ENCODE measurements around the gene DCAKD. TPM values are rescaled to one million over a fixed set of nuclear protein-coding genes. Genes with fewer than 3 reads are reported as not detected.

DCAKD gene
- total and polyA plus RNA-seq, 2 donors (not counting 1 experiment from before 2014, with no cell fraction given), result 21.8 to 41.5 TPM

DNA sequence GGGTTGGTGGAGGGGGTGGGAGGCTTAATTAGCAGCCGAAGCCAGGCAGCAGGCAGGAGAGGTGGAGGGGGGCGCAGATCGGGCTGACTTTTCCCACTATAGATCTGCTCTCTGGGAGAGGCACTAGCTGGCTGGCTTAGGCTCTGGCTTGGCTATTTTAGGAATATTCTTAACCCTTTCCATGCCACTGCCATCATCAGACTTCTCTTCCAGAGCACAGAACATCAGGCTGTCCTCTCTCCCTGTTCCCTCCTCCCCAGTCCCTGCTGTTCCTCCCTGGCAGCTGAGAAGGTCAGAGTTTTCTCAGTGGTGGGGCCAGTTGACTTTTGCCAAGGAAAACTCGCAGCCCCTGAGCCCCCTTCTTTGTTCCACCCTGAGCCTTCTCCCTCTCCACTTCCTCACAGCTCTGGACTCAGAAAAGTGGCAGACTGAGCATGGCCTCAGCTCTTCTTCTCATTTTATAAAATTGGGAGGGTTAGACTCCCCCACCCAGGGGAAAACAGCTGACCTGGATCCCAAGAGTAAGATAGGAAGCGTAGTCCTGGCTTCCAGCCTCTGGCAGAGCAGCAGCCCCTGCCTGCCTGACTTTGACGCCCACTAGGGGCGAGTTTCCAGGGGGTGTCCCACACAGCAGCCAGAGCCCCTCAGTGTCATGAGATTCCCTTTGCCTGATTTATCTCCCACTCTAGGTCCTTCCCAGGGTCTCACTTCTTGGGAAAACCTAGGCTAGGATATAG lies 73.5 kb downstream of the DCAKD start:
- no peaks in the 10 kb centered on the region for H3K36me3 ChIP-seq (ENCODE audit: control insufficient read depth, insufficient read depth, low read length)
- H3K9me3 ChIP-seq (ENCODE audit: control insufficient read depth, insufficient read depth, low read depth, low read length), result no peaks in the 10 kb centered on the region
- peaks cover 16% of the 10 kb centered on the region for H3K4me1 ChIP-seq (ENCODE audit: control insufficient read depth, extremely low read depth, insufficient read depth, low read length)
- H2AFZ ChIP-seq (ENCODE audit: low read length), result no peak overlapping the region
- TF ChIP-seq, protein P1, sequence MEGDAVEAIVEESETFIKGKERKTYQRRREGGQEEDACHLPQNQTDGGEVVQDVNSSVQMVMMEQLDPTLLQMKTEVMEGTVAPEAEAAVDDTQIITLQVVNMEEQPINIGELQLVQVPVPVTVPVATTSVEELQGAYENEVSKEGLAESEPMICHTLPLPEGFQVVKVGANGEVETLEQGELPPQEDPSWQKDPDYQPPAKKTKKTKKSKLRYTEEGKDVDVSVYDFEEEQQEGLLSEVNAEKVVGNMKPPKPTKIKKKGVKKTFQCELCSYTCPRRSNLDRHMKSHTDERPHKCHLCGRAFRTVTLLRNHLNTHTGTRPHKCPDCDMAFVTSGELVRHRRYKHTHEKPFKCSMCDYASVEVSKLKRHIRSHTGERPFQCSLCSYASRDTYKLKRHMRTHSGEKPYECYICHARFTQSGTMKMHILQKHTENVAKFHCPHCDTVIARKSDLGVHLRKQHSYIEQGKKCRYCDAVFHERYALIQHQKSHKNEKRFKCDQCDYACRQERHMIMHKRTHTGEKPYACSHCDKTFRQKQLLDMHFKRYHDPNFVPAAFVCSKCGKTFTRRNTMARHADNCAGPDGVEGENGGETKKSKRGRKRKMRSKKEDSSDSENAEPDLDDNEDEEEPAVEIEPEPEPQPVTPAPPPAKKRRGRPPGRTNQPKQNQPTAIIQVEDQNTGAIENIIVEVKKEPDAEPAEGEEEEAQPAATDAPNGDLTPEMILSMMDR (conservative IDR thresholded peaks at IDR 0.05 in 1 of 2, IDR thresholded peaks at IDR 0.05 in 1 of 2; ENCODE audit: low read depth in 1 of 2, low read length in 2 of 2), result no peak
- no peak for TF ChIP-seq EZH2 (IDR thresholded peaks at IDR 0.05; ENCODE audit: low read length, missing control alignments)
- no peak overlapping the region for H3K4me3 ChIP-seq (replicated peaks in 1 of 4; ENCODE audit: control extremely low read depth in 1 of 4, insufficient read depth in 1 of 4, low read depth in 3 of 4, low read length in 4 of 4)
- no peak overlapping the region for H3K4me2 ChIP-seq (ENCODE audit: extremely low read depth, insufficient read depth, low read length)
- H3K79me2 ChIP-seq (ENCODE audit: control insufficient read depth, insufficient read depth, low read length), result no peaks in the 10 kb centered on the region
- H4K20me1 ChIP-seq (ENCODE audit: control insufficient read depth, extremely low read depth, insufficient read depth, low read length), result no peaks in the 10 kb centered on the region
- no peak for DNase-seq (ENCODE audit: low read depth in 2 of 2)
- H3K27me3 ChIP-seq (ENCODE audit: control insufficient read depth, insufficient read depth, low read length), result peaks cover 10% of the 10 kb centered on the region
- H3K27ac ChIP-seq (ENCODE audit: insufficient read depth, low read length), result no peak overlapping the region
- no peak overlapping the region for H3K9ac ChIP-seq (ENCODE audit: insufficient read depth, low read length)

DNA sequence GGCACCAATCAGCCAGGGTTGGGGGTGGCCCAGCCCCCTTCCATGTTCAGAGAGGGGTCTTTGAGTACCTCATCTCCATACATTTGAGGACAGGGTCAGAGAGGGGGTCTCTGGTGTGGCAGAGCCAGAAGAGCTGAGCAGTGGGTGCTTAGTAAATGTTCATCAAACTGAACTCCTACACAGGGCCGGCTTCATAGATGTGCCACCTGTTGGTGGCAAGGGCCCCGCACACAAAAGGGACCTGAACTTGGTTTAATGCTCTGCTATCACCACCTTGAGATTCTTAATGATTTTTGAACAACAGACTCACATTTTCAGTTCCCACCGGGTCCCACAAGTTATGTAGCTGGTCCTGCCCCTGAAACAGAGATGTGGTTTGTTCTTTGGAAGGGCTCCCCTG lies 74.4 kb downstream of the DCAKD start:
- peaks cover 10% of the 10 kb centered on the region for H3K27me3 ChIP-seq (ENCODE audit: control insufficient read depth, insufficient read depth, low read length)
- DNase-seq (ENCODE audit: low read depth in 2 of 2), result no peak
- TF ChIP-seq, protein P1 (conservative IDR thresholded peaks at IDR 0.05 in 1 of 2, IDR thresholded peaks at IDR 0.05 in 1 of 2; ENCODE audit: low read depth in 1 of 2, low read length in 2 of 2), result no peak
- TF ChIP-seq EZH2 (IDR thresholded peaks at IDR 0.05; ENCODE audit: low read length, missing control alignments), result no peak
- H3K36me3 ChIP-seq (ENCODE audit: control insufficient read depth, insufficient read depth, low read length), result no peaks in the 10 kb centered on the region
- H3K4me2 ChIP-seq (ENCODE audit: extremely low read depth, insufficient read depth, low read length), result no peak overlapping the region
- H4K20me1 ChIP-seq (ENCODE audit: control insufficient read depth, extremely low read depth, insufficient read depth, low read length), result no peaks in the 10 kb centered on the region
- H3K27ac ChIP-seq (ENCODE audit: insufficient read depth, low read length), result no peak overlapping the region
- H3K4me3 ChIP-seq (replicated peaks in 1 of 4; ENCODE audit: control extremely low read depth in 1 of 4, insufficient read depth in 1 of 4, low read depth in 3 of 4, low read length in 4 of 4), result no peak overlapping the region
- H2AFZ ChIP-seq (ENCODE audit: low read length), result no peak overlapping the region
- H3K9ac ChIP-seq (ENCODE audit: insufficient read depth, low read length), result no peak overlapping the region
- no peaks in the 10 kb centered on the region for H3K79me2 ChIP-seq (ENCODE audit: control insufficient read depth, insufficient read depth, low read length)
- peaks cover 16% of the 10 kb centered on the region for H3K4me1 ChIP-seq (ENCODE audit: control insufficient read depth, extremely low read depth, insufficient read depth, low read length)
- no peaks in the 10 kb centered on the region for H3K9me3 ChIP-seq (ENCODE audit: control insufficient read depth, insufficient read depth, low read depth, low read length)

DNA sequence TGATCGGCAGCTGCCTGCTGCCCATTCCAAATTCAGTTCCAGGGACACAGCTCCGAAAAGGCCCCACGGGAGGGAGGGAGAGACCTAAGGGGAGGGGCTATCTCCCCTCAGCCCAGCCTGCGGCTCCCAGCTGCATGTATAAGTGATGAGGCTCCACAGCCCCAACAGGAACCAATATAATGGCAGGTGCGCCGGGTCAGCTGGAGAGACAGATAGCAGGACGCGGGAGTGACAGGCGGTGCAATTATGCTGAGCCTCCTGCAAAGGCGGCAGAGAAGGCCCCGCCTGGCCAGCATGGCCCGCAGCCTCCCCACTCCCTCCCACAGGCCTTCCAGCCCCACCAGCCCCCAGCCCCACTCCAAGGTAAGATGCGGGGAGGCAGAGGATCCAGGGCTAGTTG lies 75.2 kb downstream of the DCAKD start:
- no peak overlapping the region for H3K4me2 ChIP-seq (ENCODE audit: extremely low read depth, insufficient read depth, low read length)
- H3K9me3 ChIP-seq (ENCODE audit: control insufficient read depth, insufficient read depth, low read depth, low read length), result no peaks in the 10 kb centered on the region
- H3K27me3 ChIP-seq (ENCODE audit: control insufficient read depth, insufficient read depth, low read length), result peaks cover 10% of the 10 kb centered on the region
- no peak for DNase-seq (ENCODE audit: low read depth in 2 of 2)
- no peaks in the 10 kb centered on the region for H4K20me1 ChIP-seq (ENCODE audit: control insufficient read depth, extremely low read depth, insufficient read depth, low read length)
- H3K4me1 ChIP-seq (ENCODE audit: control insufficient read depth, extremely low read depth, insufficient read depth, low read length), result peaks cover 16% of the 10 kb centered on the region
- TF ChIP-seq EZH2 (IDR thresholded peaks at IDR 0.05; ENCODE audit: low read length, missing control alignments), result no peak
- TF ChIP-seq, protein P1 (conservative IDR thresholded peaks at IDR 0.05 in 1 of 2, IDR thresholded peaks at IDR 0.05 in 1 of 2; ENCODE audit: low read depth in 1 of 2, low read length in 2 of 2), result no peak
- no peak overlapping the region for H3K27ac ChIP-seq (ENCODE audit: insufficient read depth, low read length)
- H3K79me2 ChIP-seq (ENCODE audit: control insufficient read depth, insufficient read depth, low read length), result no peaks in the 10 kb centered on the region
- H3K4me3 ChIP-seq (replicated peaks in 1 of 4; ENCODE audit: control extremely low read depth in 1 of 4, insufficient read depth in 1 of 4, low read depth in 3 of 4, low read length in 4 of 4), result no peak overlapping the region
- H3K36me3 ChIP-seq (ENCODE audit: control insufficient read depth, insufficient read depth, low read length), result no peaks in the 10 kb centered on the region
- H2AFZ ChIP-seq (ENCODE audit: low read length), result no peak overlapping the region
- H3K9ac ChIP-seq (ENCODE audit: insufficient read depth, low read length), result no peak overlapping the region

Other genes with a start within 250 kb of the DCAKD start
- gene GJC1, start 221.3 kb downstream of the DCAKD start, total RNA-seq, result 19.3 and 33.9 TPM in 2 replicates
- 33.6 and 97.3 TPM in 2 replicates for gene GJC1, start 221.3 kb downstream of the DCAKD start, polyA plus RNA-seq
- not detected in 2 replicates for gene HIGD1B, start 203.7 kb downstream of the DCAKD start, total RNA-seq
- gene HIGD1B, start 203.7 kb downstream of the DCAKD start, polyA plus RNA-seq, result 0.34 TPM in 1 of 2 replicates, not detected in the other
- gene EFTUD2, start 152.2 kb downstream of the DCAKD start, total RNA-seq, result 74.0 and 88.0 TPM in 2 replicates
- gene EFTUD2, start 152.2 kb downstream of the DCAKD start, polyA plus RNA-seq, result 154 and 201 TPM in 2 replicates
- gene GFAP, start 136.1 kb downstream of the DCAKD start, total RNA-seq, result 0.26 and 1.3 TPM in 2 replicates
- gene GFAP, start 136.1 kb downstream of the DCAKD start, polyA plus RNA-seq, result 0.31 and 0.32 TPM in 2 replicates
- gene KIF18B, start 103.9 kb downstream of the DCAKD start, total RNA-seq, result under 0.01 and 0.99 TPM in 2 replicates
- gene KIF18B, start 103.9 kb downstream of the DCAKD start, polyA plus RNA-seq, result 2.5 and 13.5 TPM in 2 replicates
- gene C1QL1, start 83.3 kb downstream of the DCAKD start, total RNA-seq, result 1.3 and 1.8 TPM in 2 replicates
- gene C1QL1, start 83.3 kb downstream of the DCAKD start, polyA plus RNA-seq, result 0.53 and 1.0 TPM in 2 replicates
- gene NMT1, start 9.7 kb upstream of the DCAKD start, total RNA-seq, result 73.2 and 124 TPM in 2 replicates
- 46.2 and 57.1 TPM in 2 replicates for gene NMT1, start 9.7 kb upstream of the DCAKD start, polyA plus RNA-seq
- 39.3 and 59.8 TPM in 2 replicates for gene PLCD3, start 80.9 kb upstream of the DCAKD start, total RNA-seq
- gene PLCD3, start 80.9 kb upstream of the DCAKD start, polyA plus RNA-seq, result 32.8 and 52.1 TPM in 2 replicates
- gene ACBD4, start 84.1 kb upstream of the DCAKD start, total RNA-seq, result 7.7 and 18.0 TPM in 2 replicates
- 3.0 and 3.4 TPM in 2 replicates for gene ACBD4, start 84.1 kb upstream of the DCAKD start, polyA plus RNA-seq
- 9.9 and 10.3 TPM in 2 replicates for gene HEXIM1, start 96.8 kb upstream of the DCAKD start, total RNA-seq
- 11.7 and 12.4 TPM in 2 replicates for gene HEXIM1, start 96.8 kb upstream of the DCAKD start, polyA plus RNA-seq
- 12.8 and 18.7 TPM in 2 replicates for gene HEXIM2, start 110.2 kb upstream of the DCAKD start, total RNA-seq
- 1.9 and 2.7 TPM in 2 replicates for gene HEXIM2, start 110.2 kb upstream of the DCAKD start, polyA plus RNA-seq
- 2.8 and 3.1 TPM in 2 replicates for gene FMNL1, start 170.3 kb upstream of the DCAKD start, total RNA-seq
- 1.1 and 1.9 TPM in 2 replicates for gene FMNL1, start 170.3 kb upstream of the DCAKD start, polyA plus RNA-seq
- not detected in 2 replicates for gene SPATA32, start 210.5 kb upstream of the DCAKD start, total RNA-seq
- gene SPATA32, start 210.5 kb upstream of the DCAKD start, polyA plus RNA-seq, result not detected in 2 replicates

Data from fibroblast of lung (primary cell).